ENCODE data around the gene PPP6R3. TPM values are rescaled to one million over a fixed set of nuclear protein-coding genes. Genes with fewer than 3 reads are reported as not detected.

The PPP6R3 gene
- polyA plus RNA-seq, 1 donor (not counting 4 experiments of a cell fraction or from before 2014, with no cell fraction given): 50.2 TPM

GRCh38 chr11:68513930-68514487 lies 53.5 kb downstream of the PPP6R3 start:
- TF ChIP-seq CTCF (optimal IDR thresholded peaks at IDR 0.05 in 1 of 3, IDR thresholded peaks at IDR 0.05 in 1 of 3, conservative IDR thresholded peaks at IDR 0.05 in 1 of 3; ENCODE audit: extremely low read depth in 1 of 3, insufficient read depth in 2 of 3, low read length in 3 of 3) (no peak), EZH2 (IDR thresholded peaks at IDR 0.05; ENCODE audit: low read length) (no peak)
- H3K4me1 ChIP-seq (ENCODE audit: control insufficient read depth, extremely low read depth, insufficient read depth, low read length): no peaks in the 10 kb centered on the region
- H3K4me2 ChIP-seq (ENCODE audit: control insufficient read depth, extremely low read depth, insufficient read depth, low read depth, low read length): no peak overlapping the region
- DNase-seq (ENCODE audit: low read depth, low spot score) (no peak), FAIRE-seq (no peak)
- peaks cover 16% of the 10 kb centered on the region for H4K20me1 ChIP-seq (ENCODE audit: control insufficient read depth, extremely low read depth, insufficient read depth, low read length)
- no peak overlapping the region for H3K27ac ChIP-seq (ENCODE audit: control insufficient read depth, insufficient read depth, low read length)
- H3K9me1 ChIP-seq (ENCODE audit: control insufficient read depth, extremely low read depth, insufficient read depth, low read length): no peaks in the 10 kb centered on the region
- no peaks in the 10 kb centered on the region for H3K27me3 ChIP-seq (ENCODE audit: control insufficient read depth, extremely low read depth, insufficient read depth, low read length)
- H3K36me3 ChIP-seq (ENCODE audit: control insufficient read depth in 2 of 2, extremely low read depth in 1 of 2, insufficient read depth in 2 of 2, low read length in 2 of 2): peaks cover 0 to 2% of the 10 kb centered on the region in 2 experiments
- H3K79me2 ChIP-seq (ENCODE audit: control insufficient read depth, insufficient read depth, low read length): peaks cover 88% of the 10 kb centered on the region
- dilution Hi-C loops (cut with MboI; ENCODE audit: extremely low pct_ligation_motif_present, low sequenced_read_pairs): no loop called here
- no peak overlapping the region for H3K4me3 ChIP-seq (ENCODE audit: control insufficient read depth in 2 of 3, extremely low read depth in 1 of 3, insufficient read depth in 2 of 3, low read depth in 1 of 3, low read length in 3 of 3)
- no peak overlapping the region for H2AFZ ChIP-seq (ENCODE audit: control insufficient read depth, low read length)
- H3K9me3 ChIP-seq (ENCODE audit: control insufficient read depth, low read depth, low read length): no peaks in the 10 kb centered on the region
- no peak overlapping the region for H3K9ac ChIP-seq (ENCODE audit: control insufficient read depth, extremely low read depth, insufficient read depth, low read length)

- Histone ChIP-seq H2AFZ (ENCODE audit: control insufficient read depth, low read length) (no peak overlapping the region), H3K4me3 (ENCODE audit: control insufficient read depth in 2 of 3, extremely low read depth in 1 of 3, insufficient read depth in 2 of 3, low read depth in 1 of 3, low read length in 3 of 3) (no peak overlapping the region), H3K4me1 (ENCODE audit: control insufficient read depth, extremely low read depth, insufficient read depth, low read length) (no peaks in the 10 kb centered on the region), H4K20me1 (ENCODE audit: control insufficient read depth, extremely low read depth, insufficient read depth, low read length) (peaks cover 6% of the 10 kb centered on the region), H3K9me3 (ENCODE audit: control insufficient read depth, low read depth, low read length) (no peaks in the 10 kb centered on the region), H3K36me3 (ENCODE audit: control insufficient read depth in 2 of 2, extremely low read depth in 1 of 2, insufficient read depth in 2 of 2, low read length in 2 of 2) (peaks cover 6 to 12% of the 10 kb centered on the region in 2 experiments), H3K79me2 (ENCODE audit: control insufficient read depth, insufficient read depth, low read length) (peaks cover 62% of the 10 kb centered on the region), H3K4me2 (ENCODE audit: control insufficient read depth, extremely low read depth, insufficient read depth, low read depth, low read length) (no peak overlapping the region), H3K9ac (ENCODE audit: control insufficient read depth, extremely low read depth, insufficient read depth, low read length) (no peak overlapping the region), H3K27me3 (ENCODE audit: control insufficient read depth, extremely low read depth, insufficient read depth, low read length) (no peaks in the 10 kb centered on the region), H3K27ac (ENCODE audit: control insufficient read depth, insufficient read depth, low read length) (no peak overlapping the region), H3K9me1 (ENCODE audit: control insufficient read depth, extremely low read depth, insufficient read depth, low read length) (no peaks in the 10 kb centered on the region)
- TF ChIP-seq CTCF (optimal IDR thresholded peaks at IDR 0.05 in 1 of 3, IDR thresholded peaks at IDR 0.05 in 1 of 3, conservative IDR thresholded peaks at IDR 0.05 in 1 of 3; ENCODE audit: extremely low read depth in 1 of 3, insufficient read depth in 2 of 3, low read length in 3 of 3): no peak
- TF ChIP-seq EZH2 (IDR thresholded peaks at IDR 0.05; ENCODE audit: low read length): no peak
- dilution Hi-C loops (cut with MboI; ENCODE audit: extremely low pct_ligation_motif_present, low sequenced_read_pairs): no loop called here
- FAIRE-seq (no peak), DNase-seq (ENCODE audit: low read depth, low spot score) (no peak)
Observed at GRCh38 chr11:68517121-68517741, 56.7 kb downstream of the PPP6R3 start.
